Duodenal mucosa (tissue), 2 donors: ENCODE measurements around the gene BSPRY.
A peak's percentile ranks its signal among the peaks of the same experiment; 100 is the strongest.
"Not testable (repeated sequence)": the region's sequence is repeated elsewhere in the genome, so short reads cannot be mapped to it uniquely, and the experiment has no call there.

Experiments
- H3K27ac ChIP-seq: one replicate; pipeline ENCODE4 v1.7.0; 2013; ENCODE audit warnings: low read depth, low read length
- H3K27me3 ChIP-seq, 2 donors: one replicate each; pipeline ENCODE4 v1.7.0; 2013; ENCODE audit warnings: low read length in 2 of 2, control low read depth in 1 of 2; ENCODE audit not compliant: insufficient read depth in 2 of 2, control insufficient read depth in 1 of 2
- H3K36me3 ChIP-seq, 2 donors: one replicate each; pipeline ENCODE4 v1.7.0; 2013; ENCODE audit warnings: low read length in 2 of 2, control low read depth in 1 of 2; ENCODE audit not compliant: insufficient read depth in 2 of 2, control insufficient read depth in 1 of 2
- H3K4me1 ChIP-seq, 2 donors: one replicate each; pipeline ENCODE4 v1.7.0; 2013; ENCODE audit warnings: low read length in 2 of 2, control low read depth in 1 of 2; ENCODE audit not compliant: insufficient read depth in 2 of 2, control insufficient read depth in 1 of 2
- H3K4me3 ChIP-seq, 2 donors: one replicate each; pipeline ENCODE4 v1.7.0; 2013; ENCODE audit warnings: low read length in 2 of 2, low read depth in 1 of 2
- H3K9ac ChIP-seq, 2 donors: one replicate each; pipeline ENCODE4 v1.7.0; 2013; ENCODE audit warnings: low read length in 2 of 2, low read depth in 1 of 2
- H3K9me3 ChIP-seq, 2 donors: one replicate each; pipeline ENCODE4 v1.7.0; 2013; ENCODE audit warnings: low read length in 2 of 2, control low read depth in 1 of 2; ENCODE audit not compliant: control insufficient read depth in 1 of 2

Gene BSPRY

GRCh38 chr9:113406353-113406752 is 57.0 kb downstream of the BSPRY start:
- not testable (repeated sequence) for H3K27ac ChIP-seq, H3K27me3 ChIP-seq, H3K9me3 ChIP-seq, H3K4me3 ChIP-seq, H3K9ac ChIP-seq
- Histone ChIP-seq H3K4me1 (peaks cover 14 to 21% of the 10 kb centered on the region in 2 donors), H3K36me3 (peaks cover 4 to 19% of the 10 kb centered on the region in 2 donors)

- not testable (repeated sequence) for H3K27ac ChIP-seq, H3K4me3 ChIP-seq, H3K9me3 ChIP-seq, H3K27me3 ChIP-seq, H3K9ac ChIP-seq
- Histone ChIP-seq H3K36me3 (peaks cover 4 to 19% of the 10 kb centered on the region in 2 donors), H3K4me1 (peaks cover 7 to 19% of the 10 kb centered on the region in 2 donors)
Measured at GRCh38 chr9:113406873-113407511, 57.7 kb downstream of the BSPRY start.

GRCh38 chr9:113409481-113409880 is 60.1 kb downstream of the BSPRY start:
- Histone ChIP-seq H3K4me1 (peaks cover 7 to 19% of the 10 kb centered on the region in 2 donors), H3K27ac (peak overlapping the region; percentile 97), H3K27me3 (no peaks in the 10 kb centered on the region), H3K9ac (peak overlapping the region; percentile 79 to 91), H3K9me3 (no peaks in the 10 kb centered on the region), H3K36me3 (peaks cover 4 to 19% of the 10 kb centered on the region in 2 donors), H3K4me3 (peak overlapping the region; percentile 94 to 95)

GRCh38 chr9:113409883-113410206 is 60.5 kb downstream of the BSPRY start:
- H3K4me1 ChIP-seq: peaks cover 7 to 19% of the 10 kb centered on the region in 2 donors
- H3K27ac ChIP-seq: peak overlapping the region; percentile 97
- H3K4me3 ChIP-seq: peak overlapping the region; percentile 94 to 95
- H3K27me3 ChIP-seq: no peaks in the 10 kb centered on the region
- peak overlapping the region; percentile 79 to 91 for H3K9ac ChIP-seq
- H3K36me3 ChIP-seq: peaks cover 4 to 19% of the 10 kb centered on the region in 2 donors
- H3K9me3 ChIP-seq: no peaks in the 10 kb centered on the region

- Histone ChIP-seq H3K9me3 (no peaks in the 10 kb centered on the region), H3K27me3 (no peaks in the 10 kb centered on the region), H3K9ac (peak within 1 kb of the TSS; percentile 79 to 91), H3K4me3 (peak within 1 kb of the TSS; percentile 94 to 95), H3K4me1 (peaks cover 7 to 19% of the 10 kb centered on the region in 2 donors), H3K27ac (peak within 1 kb of the TSS; percentile 97), H3K36me3 (peaks cover 4 to 19% of the 10 kb centered on the region in 2 donors)
Measured at GRCh38 chr9:113410207-113410864, 61.0 kb downstream of the BSPRY start, which contains the start of the genes C9orf43 and POLE3. Gene C9orf43, plus strand, starts transcription at chr9:113410747. Its CDS starts 2,747 bp downstream, at chr9:113413494. Gene POLE3, minus strand, starts transcription at chr9:113410675. Its CDS starts 382 bp downstream, at chr9:113410293.

- no peaks in the 10 kb centered on the region for H3K36me3 ChIP-seq
- no peak overlapping the region for H3K27ac ChIP-seq
- no peak overlapping the region for H3K4me3 ChIP-seq
- peaks cover 0 to 3% of the 10 kb centered on the region in 2 donors for H3K4me1 ChIP-seq
- no peaks in the 10 kb centered on the region for H3K27me3 ChIP-seq
- H3K9ac ChIP-seq: no peak overlapping the region
- H3K9me3 ChIP-seq: no peaks in the 10 kb centered on the region
Measured at GRCh38 chr9:113416149-113416721, 66.9 kb downstream of the BSPRY start.

- Histone ChIP-seq H3K4me3 (no peak overlapping the region), H3K27me3 (no peaks in the 10 kb centered on the region), H3K36me3 (no peaks in the 10 kb centered on the region), H3K9ac (no peak overlapping the region), H3K9me3 (no peaks in the 10 kb centered on the region), H3K4me1 (no peaks in the 10 kb centered on the region), H3K27ac (no peak overlapping the region)
Measured at GRCh38 chr9:113417370-113417769, 68.0 kb downstream of the BSPRY start.
